Effector memory CD4-positive, alpha-beta T cell (primary cell): Measurements from ENCODE around the gene VIPR2.
"Not testable (repeated sequence)": the region's sequence is repeated elsewhere in the genome, so short reads cannot be mapped to it uniquely, and the experiment has no call there.

ENCODE experiments used
- DNase-seq, 3 donors: peaks; one replicate each; pipeline ENCODE4 v3.0.0-alpha.2; 2020
- H3K27ac ChIP-seq: 2 replicates; pipeline ENCODE4 v1.7.0; 2013; ENCODE audit warnings: mild to moderate bottlenecking, low read length, moderate library complexity; ENCODE audit not compliant: insufficient read depth, poor library complexity, severe bottlenecking
- H3K27me3 ChIP-seq: replicated peaks from 2 replicates; pipeline ENCODE4 v1.7.0; 2013; ENCODE audit warnings: mild to moderate bottlenecking, low read length; ENCODE audit not compliant: insufficient read depth, control insufficient read depth, poor library complexity, severe bottlenecking
- H3K36me3 ChIP-seq: 2 replicates; pipeline ENCODE4 v1.7.0; 2013; ENCODE audit warnings: mild to moderate bottlenecking, low read length, moderate library complexity; ENCODE audit not compliant: control insufficient read depth, insufficient read depth
- H3K4me1 ChIP-seq: 2 replicates; pipeline ENCODE4 v1.7.0; 2013; ENCODE audit warnings: low read length, mild to moderate bottlenecking; ENCODE audit not compliant: control insufficient read depth, insufficient read depth, poor library complexity, severe bottlenecking
- H3K4me3 ChIP-seq: 2 replicates; pipeline ENCODE4 v1.7.0; 2013; ENCODE audit warnings: low read length, low read depth, mild to moderate bottlenecking; ENCODE audit not compliant: insufficient read depth, poor library complexity, severe bottlenecking
- H3K9me3 ChIP-seq: 2 replicates; pipeline ENCODE4 v1.7.0; 2013; ENCODE audit warnings: mild to moderate bottlenecking, low read length, moderate library complexity; ENCODE audit not compliant: control insufficient read depth

The VIPR2 gene

DNA sequence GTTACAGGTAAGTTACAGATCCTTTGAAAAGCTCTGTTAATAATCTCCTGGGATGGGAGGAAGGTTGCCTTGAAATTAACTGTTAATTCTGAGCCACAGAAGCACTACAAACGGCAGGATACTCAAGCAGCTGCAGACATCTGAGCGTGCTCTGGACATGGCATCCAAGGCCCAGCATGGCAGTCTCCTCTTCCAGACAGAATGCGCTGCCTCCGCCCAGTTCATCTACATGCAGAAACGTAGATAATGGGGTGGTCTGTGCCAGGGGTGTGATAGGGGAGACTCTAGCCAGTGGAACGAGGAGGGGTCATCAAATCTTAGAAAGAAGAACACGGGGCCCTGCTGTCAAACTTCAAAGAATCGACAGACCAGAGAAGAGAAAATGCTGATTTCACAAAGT lies 13.8 kb downstream of the VIPR2 start:
- no peak overlapping the region for H3K4me3 ChIP-seq
- DNase-seq = no peak
- H3K27me3 ChIP-seq = peaks cover 6% of the 10 kb centered on the region
- H3K9me3 ChIP-seq = no peaks in the 10 kb centered on the region
- no peaks in the 10 kb centered on the region for H3K4me1 ChIP-seq
- H3K36me3 ChIP-seq = no peaks in the 10 kb centered on the region
- H3K27ac ChIP-seq = no peak overlapping the region

DNA sequence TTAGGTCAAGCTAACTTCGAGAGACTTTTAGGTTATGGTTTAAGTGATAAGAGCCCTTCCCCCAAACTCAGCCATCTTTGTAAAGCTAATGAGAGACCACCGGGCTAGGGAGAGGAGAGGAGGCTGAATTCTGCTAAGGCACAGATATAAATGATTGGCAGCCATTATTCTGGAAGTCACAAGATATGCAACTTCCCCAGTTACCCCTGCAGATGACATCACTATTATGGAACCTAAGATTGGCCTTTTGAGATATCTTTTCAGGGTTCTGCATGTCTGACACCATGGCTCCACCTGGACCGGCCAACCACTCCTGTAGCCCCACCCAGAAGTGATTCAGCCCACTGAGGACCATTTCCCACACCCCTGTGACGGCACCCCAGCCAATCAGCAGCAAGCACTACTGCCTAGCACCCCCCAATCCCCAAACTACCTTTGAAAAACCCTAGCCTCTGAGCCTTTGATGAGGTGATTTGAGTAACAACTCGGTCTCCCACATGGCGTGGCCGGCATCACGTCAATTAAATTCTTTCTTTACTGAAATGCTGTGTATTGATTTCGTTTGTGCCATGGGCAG lies 14.4 kb downstream of the VIPR2 start:
- H3K27me3 ChIP-seq = peaks cover 6% of the 10 kb centered on the region
- no peaks in the 10 kb centered on the region for H3K4me1 ChIP-seq
- H3K27ac ChIP-seq = no peak overlapping the region
- DNase-seq = no peak
- H3K4me3 ChIP-seq = no peak overlapping the region
- H3K9me3 ChIP-seq = no peaks in the 10 kb centered on the region
- no peaks in the 10 kb centered on the region for H3K36me3 ChIP-seq

DNA sequence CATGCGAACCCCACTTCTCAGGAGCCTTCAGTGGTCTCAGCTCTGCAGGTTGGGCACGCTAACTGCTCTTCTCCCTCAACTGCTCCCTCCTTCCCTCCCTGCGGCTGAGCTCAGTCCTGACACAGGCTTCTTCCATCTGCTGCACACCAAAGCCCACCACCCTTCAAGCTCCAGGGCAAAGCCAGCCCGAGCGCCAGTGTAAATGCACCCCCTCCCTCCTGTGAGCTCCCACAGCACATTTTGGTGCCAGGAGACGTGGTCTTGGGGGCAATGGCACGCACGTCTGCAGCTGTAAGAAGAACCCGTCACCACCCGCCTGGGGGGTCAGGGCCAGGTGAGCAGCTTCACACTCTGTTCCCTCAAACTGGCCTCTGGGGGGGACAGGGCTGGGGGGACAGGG lies 15.9 kb downstream of the VIPR2 start:
- H3K36me3 ChIP-seq = no peaks in the 10 kb centered on the region
- H3K27me3 ChIP-seq = peaks cover 6% of the 10 kb centered on the region
- DNase-seq = no peak
- no peaks in the 10 kb centered on the region for H3K4me1 ChIP-seq
- H3K9me3 ChIP-seq = no peaks in the 10 kb centered on the region
- H3K4me3 ChIP-seq = no peak overlapping the region
- H3K27ac ChIP-seq = no peak overlapping the region

DNA sequence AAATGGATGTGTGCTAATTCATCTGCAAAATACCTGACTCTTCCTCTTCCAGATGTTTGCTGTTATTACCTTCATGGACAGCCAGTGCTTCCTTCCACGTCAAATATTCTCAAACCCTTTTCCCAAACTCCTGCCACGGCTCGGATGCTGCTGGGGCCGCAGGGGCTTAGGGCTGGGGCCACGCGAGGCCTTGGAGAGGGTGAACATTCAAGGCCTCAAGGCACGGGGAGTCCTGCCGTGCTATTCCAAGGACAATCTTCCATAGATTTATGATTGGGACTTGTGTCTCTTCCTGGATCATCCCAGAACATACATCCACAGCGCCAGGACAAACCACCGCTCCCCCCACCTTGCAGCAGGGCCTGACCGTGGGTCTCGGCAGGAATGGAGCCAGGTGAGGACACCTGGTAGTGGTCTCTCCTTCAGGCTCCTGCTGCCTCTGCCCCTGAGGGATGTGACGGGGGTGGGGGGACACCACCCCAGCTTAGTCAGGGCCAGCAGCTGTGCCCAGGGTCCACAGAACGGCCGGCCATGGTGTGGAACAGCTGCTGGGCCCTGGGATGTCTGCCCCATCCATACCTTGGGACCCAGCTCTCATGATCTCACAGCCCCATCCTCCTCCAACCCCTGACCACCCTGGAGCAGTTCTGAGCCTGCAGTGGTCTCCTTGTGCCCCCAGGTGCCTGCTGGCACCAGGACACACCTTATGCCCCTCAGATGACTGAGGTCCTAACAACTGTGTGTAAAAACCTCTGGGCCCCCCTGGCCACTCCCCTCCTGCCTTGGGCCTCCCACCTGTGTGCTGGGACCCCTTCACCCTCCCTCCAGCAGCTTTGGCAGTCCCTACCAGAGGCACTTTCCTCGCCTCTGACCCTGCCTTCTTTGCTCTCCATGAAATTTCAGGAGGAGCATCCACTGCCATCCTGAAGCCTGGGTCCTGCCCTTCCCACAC lies 16.7 kb downstream of the VIPR2 start:
- Histone ChIP-seq H3K27ac (no peak overlapping the region), H3K27me3 (peaks cover 6% of the 10 kb centered on the region), H3K36me3 (no peaks in the 10 kb centered on the region), H3K4me3 (no peak overlapping the region), H3K4me1 (no peaks in the 10 kb centered on the region), H3K9me3 (no peaks in the 10 kb centered on the region)
- DNase-seq = no peak

DNA sequence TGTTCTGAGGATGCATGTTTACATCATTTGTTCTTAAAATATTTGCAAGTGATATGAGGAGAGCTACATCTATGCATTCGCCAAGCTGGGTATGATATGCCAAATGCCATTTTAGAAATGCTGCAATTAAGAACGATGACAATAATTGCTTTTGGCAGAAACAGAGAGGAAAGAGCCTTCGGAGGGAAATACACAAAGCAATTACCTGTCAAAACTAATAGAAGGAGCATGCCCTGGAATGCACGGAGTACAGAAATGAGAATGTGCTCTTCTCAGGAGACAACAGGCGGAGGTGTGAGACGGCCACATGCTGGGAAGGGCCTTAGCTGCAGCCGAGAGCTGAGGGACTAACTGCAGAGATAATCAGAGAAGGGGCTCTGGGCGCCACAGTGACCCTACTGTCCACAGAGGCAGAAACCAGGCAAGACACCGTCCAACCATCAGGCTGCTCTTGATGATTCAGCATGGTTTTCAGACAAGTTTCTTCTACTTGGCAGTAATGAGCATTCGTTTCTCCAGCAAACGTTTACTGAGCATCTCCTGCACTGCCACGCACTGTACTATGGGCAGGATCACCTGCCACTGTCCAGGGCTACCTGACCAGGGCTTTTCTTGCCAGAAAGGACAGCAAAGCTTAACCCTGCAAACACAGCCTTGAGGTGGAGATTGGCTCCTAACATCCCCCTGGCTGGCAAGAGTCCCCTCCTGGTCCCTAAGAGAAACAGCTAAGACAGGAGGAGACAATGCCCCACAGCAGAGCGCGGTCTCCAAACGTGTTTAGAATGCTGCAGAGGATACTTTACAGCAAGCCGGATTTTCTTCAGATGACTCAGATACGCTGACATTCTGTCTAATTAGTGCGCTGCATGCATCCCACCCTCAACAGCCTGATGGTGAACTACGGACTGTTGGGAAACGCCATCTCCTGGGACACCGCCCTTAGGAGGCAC lies 18.1 kb downstream of the VIPR2 start:
- Histone ChIP-seq H3K9me3 (no peaks in the 10 kb centered on the region), H3K4me1 (no peaks in the 10 kb centered on the region), H3K36me3 (no peaks in the 10 kb centered on the region), H3K27ac (no peak overlapping the region), H3K4me3 (no peak overlapping the region), H3K27me3 (peaks cover 6% of the 10 kb centered on the region)
- no peak for DNase-seq

DNA sequence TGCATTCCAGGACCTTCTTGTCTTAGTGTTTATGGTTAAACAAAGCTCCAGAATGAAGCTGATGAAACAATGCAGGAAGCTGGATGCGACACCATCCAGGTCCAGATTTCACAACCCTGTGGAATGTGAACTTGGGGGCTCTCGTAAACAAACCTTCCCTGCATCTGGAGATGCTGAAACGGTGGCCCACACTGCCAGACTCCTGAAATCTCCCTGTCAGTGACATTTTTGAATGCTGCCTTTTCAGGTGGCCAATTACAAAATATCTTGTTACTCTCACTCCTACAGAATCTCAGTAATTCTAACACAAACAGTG lies 18.8 kb downstream of the VIPR2 start:
- Histone ChIP-seq H3K27ac (no peak overlapping the region), H3K36me3 (no peaks in the 10 kb centered on the region), H3K4me3 (no peak overlapping the region), H3K27me3 (peaks cover 6% of the 10 kb centered on the region), H3K4me1 (no peaks in the 10 kb centered on the region), H3K9me3 (no peaks in the 10 kb centered on the region)
- no peak for DNase-seq

DNA sequence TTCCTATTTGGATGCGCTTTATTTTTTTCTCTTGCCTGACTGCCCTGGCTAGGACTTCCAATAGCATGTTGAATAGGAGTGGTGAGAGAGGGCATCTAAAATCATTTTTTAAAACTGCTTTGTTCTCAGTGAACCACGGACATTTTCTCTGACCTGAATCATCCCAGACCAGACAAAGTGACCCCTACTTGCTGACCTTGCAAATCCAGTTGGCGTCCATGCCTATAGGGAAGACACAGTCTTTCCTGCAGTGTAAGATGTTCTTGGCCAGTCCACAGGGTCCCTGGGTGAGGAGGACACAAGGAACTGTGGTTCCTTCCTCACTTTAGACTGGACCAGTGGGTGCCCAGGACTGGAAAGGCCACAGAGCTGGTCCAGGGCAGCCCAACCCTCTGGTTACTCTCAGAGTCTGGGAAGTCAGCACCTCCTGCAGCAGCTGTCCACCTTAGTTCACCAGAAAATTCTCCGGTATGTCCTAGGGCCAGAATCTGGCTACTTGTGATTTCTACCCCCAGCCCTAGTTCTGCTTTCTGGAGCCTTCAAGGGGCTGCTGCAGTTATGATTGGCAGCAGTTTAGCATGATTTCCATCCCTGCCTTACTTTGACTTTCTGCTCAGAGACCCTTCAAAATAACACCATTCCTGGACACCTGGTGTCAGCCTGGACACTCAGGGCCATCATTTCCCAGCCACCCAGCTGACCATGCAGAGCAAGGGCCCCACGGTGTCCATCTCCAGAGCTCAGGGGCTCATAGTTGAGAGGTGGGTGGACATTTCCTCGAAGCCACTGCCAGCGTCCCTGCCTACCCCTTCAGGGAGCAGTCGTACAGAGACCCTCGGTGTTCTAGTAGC lies 19.3 kb downstream of the VIPR2 start:
- Histone ChIP-seq H3K36me3 (no peaks in the 10 kb centered on the region), H3K27me3 (peaks cover 6% of the 10 kb centered on the region), H3K9me3 (no peaks in the 10 kb centered on the region), H3K4me1 (no peaks in the 10 kb centered on the region), H3K4me3 (no peak overlapping the region), H3K27ac (no peak overlapping the region)
- no peak for DNase-seq

DNA sequence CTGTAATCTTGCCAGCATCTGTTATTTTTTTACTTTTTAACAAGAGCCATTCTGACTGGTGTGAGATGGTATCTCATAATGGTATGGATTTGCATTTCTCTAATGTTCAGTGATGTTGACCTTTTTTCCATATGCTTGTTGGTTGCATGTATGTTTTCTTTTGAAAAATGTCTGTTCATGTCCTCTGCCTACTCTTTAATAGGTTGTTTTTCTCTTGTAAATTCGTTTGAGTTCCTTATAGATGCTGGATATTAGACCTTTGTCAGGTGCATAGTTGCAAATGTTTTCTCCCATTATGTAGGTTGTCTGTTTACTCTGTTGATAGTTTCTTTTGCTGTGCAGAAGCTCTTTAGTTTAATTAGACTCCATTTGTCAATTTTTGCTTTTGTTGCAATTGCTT lies 20.9 kb downstream of the VIPR2 start:
- not testable (repeated sequence) for H3K4me3 ChIP-seq, DNase-seq, H3K27me3 ChIP-seq, H3K36me3 ChIP-seq, H3K4me1 ChIP-seq, H3K27ac ChIP-seq, H3K9me3 ChIP-seq

DNA sequence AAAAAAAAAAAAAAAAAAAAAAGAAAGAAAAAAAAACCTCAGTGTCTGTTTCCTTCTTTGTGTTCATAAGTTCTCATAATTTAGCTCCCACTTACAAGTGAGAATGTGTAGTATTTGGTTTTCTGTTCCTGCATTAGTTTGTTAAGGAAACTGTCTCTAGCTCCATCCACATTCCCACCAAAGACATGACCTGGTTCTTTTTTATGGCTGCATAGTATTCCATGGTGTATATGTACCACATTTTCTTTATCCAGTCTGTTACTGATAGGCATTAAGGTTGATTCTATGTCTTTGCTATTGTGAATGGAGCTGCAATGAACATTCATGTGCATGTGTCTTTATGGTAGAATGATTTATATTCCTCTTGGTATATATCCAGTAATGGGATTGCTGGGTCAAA lies 21.4 kb downstream of the VIPR2 start:
- DNase-seq, H3K27me3 ChIP-seq, H3K27ac ChIP-seq, H3K36me3 ChIP-seq, H3K4me3 ChIP-seq, H3K4me1 ChIP-seq, H3K9me3 ChIP-seq: not testable (repeated sequence)
